ENCODE data around the gene SPATA13. TPM values are rescaled to one million over a fixed set of nuclear protein-coding genes. Genes with fewer than 3 reads are reported as not detected.
"Not testable (repeated sequence)": the region's sequence is repeated elsewhere in the genome, so short reads cannot be mapped to it uniquely, and the experiment has no call there.

Gene SPATA13
- total RNA-seq, 3 donors from 2014 or later: 6.6 to 84.7 (median 58.7) TPM

DNA sequence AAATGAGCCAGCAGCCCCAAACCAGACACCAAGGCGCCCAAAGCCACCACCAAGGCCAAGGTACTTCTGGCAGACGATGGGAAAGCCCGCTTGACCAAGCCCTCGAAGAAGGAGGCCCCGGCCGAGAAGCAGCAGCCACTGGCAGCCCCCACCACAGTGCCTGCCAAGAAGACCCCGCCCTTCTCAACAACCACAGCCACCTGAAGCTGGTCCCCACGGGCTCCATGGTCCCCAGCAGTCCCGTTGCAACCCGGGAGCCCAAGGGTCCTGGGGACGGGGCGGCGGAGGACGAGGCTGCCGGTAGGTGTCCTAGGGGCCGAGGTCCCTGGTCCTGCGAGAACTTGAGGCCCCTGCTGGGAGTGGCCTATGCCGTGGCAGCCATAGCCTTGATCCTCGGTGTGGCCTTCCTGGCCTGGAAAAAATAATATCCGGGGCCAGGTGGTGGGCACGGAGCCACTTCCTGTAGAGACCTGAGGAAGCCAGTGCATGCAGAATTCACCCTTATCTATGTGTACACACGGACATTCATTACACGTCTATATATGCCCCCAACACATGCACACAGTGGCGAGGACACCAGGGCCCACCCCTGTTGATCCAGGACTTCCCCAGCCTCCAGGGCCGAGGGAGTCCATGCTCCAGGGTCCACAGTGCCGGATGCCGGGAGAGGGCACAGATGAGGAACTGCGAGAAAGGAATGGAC lies 162.7 kb downstream of the SPATA13 start:
- Histone ChIP-seq H3K4me1 (no peaks in the 10 kb centered on the region), H3K9me3 (no peaks in the 10 kb centered on the region), H3K36me3 (no peaks in the 10 kb centered on the region), H3K27ac (no peak overlapping the region), H3K27me3 (peaks cover 0 to 10% of the 10 kb centered on the region in 2 donors), H3K4me3 (no peak overlapping the region)
- intact Hi-C loops (cut with DNase I; ENCODE audit: low total_unique reads): no loop called here
- no peak for DNase-seq (ENCODE audit: low spot score in 2 of 2)
- TF ChIP-seq POLR2AphosphoS5 (IDR thresholded peaks at IDR 0.05) (no peak), POLR2A (IDR thresholded peaks at IDR 0.05) (no peak)
- TF ChIP-seq, protein P1, sequence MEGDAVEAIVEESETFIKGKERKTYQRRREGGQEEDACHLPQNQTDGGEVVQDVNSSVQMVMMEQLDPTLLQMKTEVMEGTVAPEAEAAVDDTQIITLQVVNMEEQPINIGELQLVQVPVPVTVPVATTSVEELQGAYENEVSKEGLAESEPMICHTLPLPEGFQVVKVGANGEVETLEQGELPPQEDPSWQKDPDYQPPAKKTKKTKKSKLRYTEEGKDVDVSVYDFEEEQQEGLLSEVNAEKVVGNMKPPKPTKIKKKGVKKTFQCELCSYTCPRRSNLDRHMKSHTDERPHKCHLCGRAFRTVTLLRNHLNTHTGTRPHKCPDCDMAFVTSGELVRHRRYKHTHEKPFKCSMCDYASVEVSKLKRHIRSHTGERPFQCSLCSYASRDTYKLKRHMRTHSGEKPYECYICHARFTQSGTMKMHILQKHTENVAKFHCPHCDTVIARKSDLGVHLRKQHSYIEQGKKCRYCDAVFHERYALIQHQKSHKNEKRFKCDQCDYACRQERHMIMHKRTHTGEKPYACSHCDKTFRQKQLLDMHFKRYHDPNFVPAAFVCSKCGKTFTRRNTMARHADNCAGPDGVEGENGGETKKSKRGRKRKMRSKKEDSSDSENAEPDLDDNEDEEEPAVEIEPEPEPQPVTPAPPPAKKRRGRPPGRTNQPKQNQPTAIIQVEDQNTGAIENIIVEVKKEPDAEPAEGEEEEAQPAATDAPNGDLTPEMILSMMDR (IDR thresholded peaks at IDR 0.05): no peak

DNA sequence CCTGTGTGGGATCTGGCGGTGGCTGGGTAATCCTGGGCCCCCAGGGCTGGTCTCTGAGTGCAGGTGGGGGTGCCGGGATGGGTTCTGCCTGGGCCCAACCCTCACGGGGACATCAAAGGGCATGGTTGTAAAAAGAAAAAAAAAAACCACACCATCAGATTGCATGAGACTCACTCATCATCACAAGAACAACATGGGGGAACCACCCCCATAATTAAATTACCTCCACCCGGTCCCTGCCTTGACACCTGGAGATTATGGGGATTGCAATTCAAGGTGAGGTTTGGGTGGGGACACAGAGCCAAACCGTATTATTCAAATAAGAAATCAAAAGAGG lies 163.2 kb downstream of the SPATA13 start:
- Histone ChIP-seq H3K27ac (no peak overlapping the region), H3K4me1 (no peaks in the 10 kb centered on the region), H3K27me3 (peaks cover 0 to 10% of the 10 kb centered on the region in 2 donors), H3K36me3 (no peaks in the 10 kb centered on the region), H3K9me3 (no peaks in the 10 kb centered on the region), H3K4me3 (no peak overlapping the region)
- DNase-seq (ENCODE audit: low spot score in 2 of 2): no peak
- no peak for TF ChIP-seq POLR2A (IDR thresholded peaks at IDR 0.05)
- TF ChIP-seq, protein P1 (IDR thresholded peaks at IDR 0.05): no peak
- TF ChIP-seq POLR2AphosphoS5 (IDR thresholded peaks at IDR 0.05): no peak
- intact Hi-C loops (cut with DNase I; ENCODE audit: low total_unique reads): no loop called here

DNA sequence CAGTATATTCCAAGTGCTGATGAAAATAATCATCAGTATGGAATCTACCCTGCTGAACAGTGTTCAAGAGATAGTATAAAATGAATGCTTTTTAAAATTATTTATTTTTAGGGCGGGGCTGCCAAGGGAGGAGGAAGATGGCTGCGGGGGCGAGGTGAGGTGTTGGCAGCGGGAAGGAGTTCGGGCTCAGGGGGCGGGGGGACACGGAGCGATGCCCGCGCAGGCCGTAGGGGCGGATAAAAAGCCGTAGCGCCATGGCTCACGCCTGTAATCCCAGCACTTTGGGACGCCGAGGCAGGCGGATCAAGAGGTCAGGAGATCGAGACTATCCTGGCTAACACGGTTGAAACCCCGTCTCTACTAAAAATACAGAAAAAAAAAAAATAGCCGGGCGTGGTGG lies 167.1 kb downstream of the SPATA13 start:
- H3K27me3 ChIP-seq; H3K9me3 ChIP-seq; H3K4me1 ChIP-seq; H3K36me3 ChIP-seq; intact Hi-C loops (cut with DNase I; ENCODE audit: low total_unique reads); H3K4me3 ChIP-seq; DNase-seq (ENCODE audit: low spot score in 2 of 2); H3K27ac ChIP-seq: not testable (repeated sequence)

DNA sequence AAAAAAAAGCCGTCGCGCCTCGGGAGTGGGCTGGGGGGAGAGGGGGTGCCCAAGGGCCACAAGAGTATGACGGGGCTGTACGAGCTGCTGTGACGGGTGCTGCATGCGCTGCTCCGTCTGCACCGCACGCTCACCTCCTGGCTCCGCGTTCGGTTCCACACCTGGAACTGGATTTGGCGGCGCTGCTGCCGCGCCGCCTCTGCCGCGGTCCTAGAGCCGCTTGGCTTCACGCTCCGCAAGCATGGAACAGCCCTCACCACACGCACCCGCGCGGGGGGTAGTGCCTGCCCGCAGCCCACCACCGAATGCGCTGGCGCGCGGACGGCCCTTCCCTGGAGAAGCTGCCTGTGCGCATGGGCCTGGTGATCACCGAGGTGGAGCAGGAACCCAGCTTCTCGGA lies 167.6 kb downstream of the SPATA13 start:
- no peak overlapping the region for H3K4me3 ChIP-seq
- H3K27me3 ChIP-seq: peaks cover 0 to 7% of the 10 kb centered on the region in 2 donors
- no peak for DNase-seq (ENCODE audit: low spot score in 2 of 2)

DNA sequence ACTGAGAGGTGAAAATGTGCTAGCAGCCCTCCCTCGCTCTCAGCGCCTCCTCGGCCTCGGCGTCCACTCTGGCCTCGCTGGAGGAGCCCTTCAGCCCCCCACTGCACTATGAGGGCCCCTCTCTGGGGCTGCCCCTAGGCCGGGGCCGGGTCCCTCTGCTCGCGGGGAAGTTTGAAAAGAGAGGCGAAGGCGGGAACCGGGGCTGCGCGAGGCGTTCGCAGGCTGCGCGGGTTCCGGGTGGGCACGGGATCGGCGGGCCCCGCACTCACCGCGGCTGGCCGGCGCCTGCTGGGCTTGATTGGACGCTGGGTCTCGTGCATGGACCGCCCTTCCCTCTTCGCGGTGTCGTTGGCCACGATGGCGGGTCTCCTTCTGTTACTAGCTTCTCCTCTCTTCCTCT lies 178.2 kb downstream of the SPATA13 start:
- Histone ChIP-seq H3K27ac (no peak overlapping the region), H3K9me3 (no peaks in the 10 kb centered on the region), H3K36me3 (no peaks in the 10 kb centered on the region), H3K4me3 (no peak overlapping the region), H3K27me3 (no peaks in the 10 kb centered on the region), H3K4me1 (no peaks in the 10 kb centered on the region)
- intact Hi-C loops (cut with DNase I; ENCODE audit: low total_unique reads): no loop called here
- DNase-seq (ENCODE audit: low spot score in 2 of 2): no peak
- TF ChIP-seq, protein P1 (IDR thresholded peaks at IDR 0.05): no peak
- TF ChIP-seq POLR2A (IDR thresholded peaks at IDR 0.05): no peak
- no peak for TF ChIP-seq POLR2AphosphoS5 (IDR thresholded peaks at IDR 0.05)

More for the DNA sequence above, 167.6 kb downstream of the SPATA13 start:
- H3K9me3 ChIP-seq: no peaks in the 10 kb centered on the region
- intact Hi-C loops (cut with DNase I; ENCODE audit: low total_unique reads): no loop called here
- no peak overlapping the region for H3K27ac ChIP-seq
- H3K36me3 ChIP-seq: no peaks in the 10 kb centered on the region
- TF ChIP-seq POLR2AphosphoS5 (IDR thresholded peaks at IDR 0.05) (no peak), POLR2A (IDR thresholded peaks at IDR 0.05) (no peak)
- TF ChIP-seq, protein P1 (IDR thresholded peaks at IDR 0.05): no peak
- H3K4me1 ChIP-seq: no peaks in the 10 kb centered on the region
